ENCODE results near the gene APP. TPM values are rescaled to one million over a fixed set of nuclear protein-coding genes. Genes with fewer than 3 reads are reported as not detected.

APP gene
- total RNA-seq, 1 donor from 2014 or later: 141 TPM

DNA sequence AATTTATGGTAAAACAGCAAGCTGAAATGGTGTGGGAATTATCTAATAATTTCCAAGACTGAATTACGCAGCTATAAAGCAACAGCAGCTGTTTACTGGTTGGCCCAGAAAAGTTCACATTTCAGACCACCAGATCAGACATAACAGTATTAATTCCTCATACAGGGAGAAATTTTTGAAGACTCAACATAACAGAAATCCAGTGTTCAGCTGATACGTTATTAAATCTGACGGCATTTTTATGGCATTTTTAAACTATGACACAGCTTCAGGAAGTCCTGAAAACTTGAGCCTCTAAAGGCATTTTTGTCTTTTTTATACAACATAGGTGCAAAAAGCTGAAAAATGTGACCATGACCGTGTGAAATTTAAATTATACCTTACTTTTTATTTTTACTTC lies 91.2 kb downstream of the APP start:
- H3K36me3 ChIP-seq (ENCODE audit: control insufficient read depth in 3 of 3, insufficient read depth in 3 of 3, low read length in 3 of 3): no peaks in the 10 kb centered on the region
- no peaks in the 10 kb centered on the region for H3K4me1 ChIP-seq (ENCODE audit: control insufficient read depth in 3 of 3, insufficient read depth in 3 of 3, low read length in 3 of 3)
- no peak overlapping the region for H3K27ac ChIP-seq (ENCODE audit: low read depth, low read length)
- H3K9ac ChIP-seq (ENCODE audit: low read depth in 1 of 3, low read length in 3 of 3): no peak overlapping the region
- H3K4me3 ChIP-seq (ENCODE audit: low read length in 3 of 3): no peak overlapping the region
- no peaks in the 10 kb centered on the region for H3K27me3 ChIP-seq (ENCODE audit: control insufficient read depth in 3 of 3, insufficient read depth in 3 of 3, low read length in 3 of 3)
- H3K9me3 ChIP-seq (ENCODE audit: control insufficient read depth in 3 of 3, low read length in 3 of 3): no peaks in the 10 kb centered on the region

DNA sequence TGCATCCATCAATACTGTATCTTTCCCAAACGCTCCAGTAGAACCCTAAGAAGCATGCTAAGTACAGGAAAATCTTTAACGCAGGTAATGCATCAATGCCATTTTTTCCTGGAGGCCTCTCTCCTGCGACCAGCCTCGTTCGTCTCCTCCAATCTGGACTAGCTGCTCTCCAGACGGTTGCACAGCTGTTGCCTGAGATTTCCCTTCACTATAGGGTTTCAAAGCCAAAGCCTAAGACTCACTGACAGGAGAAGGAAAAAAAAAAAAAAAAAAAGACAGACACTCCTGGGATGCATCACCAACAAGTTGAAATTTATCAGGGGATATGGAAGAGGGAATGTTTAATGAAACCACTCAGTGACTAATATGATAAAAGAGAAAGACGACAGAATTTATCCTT lies 93.0 kb downstream of the APP start:
- H3K4me1 ChIP-seq (ENCODE audit: control insufficient read depth in 3 of 3, insufficient read depth in 3 of 3, low read length in 3 of 3): no peaks in the 10 kb centered on the region
- H3K9me3 ChIP-seq (ENCODE audit: control insufficient read depth in 3 of 3, low read length in 3 of 3): no peaks in the 10 kb centered on the region
- H3K27ac ChIP-seq (ENCODE audit: low read depth, low read length): no peak overlapping the region
- H3K4me3 ChIP-seq (ENCODE audit: low read length in 3 of 3): no peak overlapping the region
- no peak overlapping the region for H3K9ac ChIP-seq (ENCODE audit: low read depth in 1 of 3, low read length in 3 of 3)
- no peaks in the 10 kb centered on the region for H3K36me3 ChIP-seq (ENCODE audit: control insufficient read depth in 3 of 3, insufficient read depth in 3 of 3, low read length in 3 of 3)
- H3K27me3 ChIP-seq (ENCODE audit: control insufficient read depth in 3 of 3, insufficient read depth in 3 of 3, low read length in 3 of 3): no peaks in the 10 kb centered on the region

DNA sequence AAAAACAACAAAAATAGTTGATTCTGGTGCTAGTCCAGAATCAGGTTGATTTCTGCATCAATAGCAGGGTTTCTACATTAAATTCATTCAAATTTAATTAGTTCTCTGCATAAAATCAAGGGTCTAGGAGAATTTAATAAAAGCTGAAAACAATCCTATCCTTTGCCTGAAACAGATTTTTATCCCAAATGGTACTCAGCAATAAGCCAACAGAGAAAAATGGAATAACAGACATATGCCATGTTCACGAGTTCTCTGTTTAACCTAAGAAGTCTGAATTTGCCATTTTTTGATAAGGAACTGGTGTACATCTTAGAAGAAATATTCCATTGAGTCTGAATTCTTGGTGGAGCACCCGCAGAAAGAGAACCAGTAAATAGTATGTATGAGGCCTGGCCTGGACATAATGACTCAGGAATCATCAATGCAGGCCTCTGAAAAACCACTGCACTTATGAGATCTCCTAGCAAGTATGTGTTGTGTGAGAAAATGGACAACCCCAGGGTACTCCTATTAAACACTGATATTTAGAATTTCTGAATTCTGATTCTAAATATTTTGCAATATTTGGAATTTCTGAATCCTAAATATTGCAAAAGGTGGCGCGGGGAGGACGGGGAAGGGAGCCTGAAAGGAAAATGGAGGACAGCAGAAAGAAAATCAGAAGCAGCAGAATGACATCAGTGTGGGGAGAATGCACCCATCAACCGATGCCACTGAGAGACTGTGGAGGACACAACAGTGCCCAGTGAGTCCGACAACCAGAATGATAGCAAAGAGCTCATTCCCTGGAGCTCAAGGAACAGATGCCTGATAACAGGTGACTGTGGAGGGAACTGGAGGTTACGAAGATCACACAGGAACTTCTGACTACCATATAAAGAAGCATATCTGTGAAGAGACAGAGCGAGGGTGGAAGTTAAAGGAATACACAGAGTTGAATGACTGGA lies 97.6 kb downstream of the APP start:
- Histone ChIP-seq H3K27ac (ENCODE audit: low read depth, low read length) (no peak overlapping the region), H3K9ac (ENCODE audit: low read depth in 1 of 3, low read length in 3 of 3) (no peak overlapping the region), H3K4me1 (ENCODE audit: control insufficient read depth in 3 of 3, insufficient read depth in 3 of 3, low read length in 3 of 3) (peaks cover 0 to 6% (median 0%) of the 10 kb centered on the region in 3 donors), H3K27me3 (ENCODE audit: control insufficient read depth in 3 of 3, insufficient read depth in 3 of 3, low read length in 3 of 3) (peaks cover 0 to 4% (median 0%) of the 10 kb centered on the region in 3 donors), H3K9me3 (ENCODE audit: control insufficient read depth in 3 of 3, low read length in 3 of 3) (no peaks in the 10 kb centered on the region), H3K36me3 (ENCODE audit: control insufficient read depth in 3 of 3, insufficient read depth in 3 of 3, low read length in 3 of 3) (no peaks in the 10 kb centered on the region), H3K4me3 (ENCODE audit: low read length in 3 of 3) (no peak overlapping the region)

DNA sequence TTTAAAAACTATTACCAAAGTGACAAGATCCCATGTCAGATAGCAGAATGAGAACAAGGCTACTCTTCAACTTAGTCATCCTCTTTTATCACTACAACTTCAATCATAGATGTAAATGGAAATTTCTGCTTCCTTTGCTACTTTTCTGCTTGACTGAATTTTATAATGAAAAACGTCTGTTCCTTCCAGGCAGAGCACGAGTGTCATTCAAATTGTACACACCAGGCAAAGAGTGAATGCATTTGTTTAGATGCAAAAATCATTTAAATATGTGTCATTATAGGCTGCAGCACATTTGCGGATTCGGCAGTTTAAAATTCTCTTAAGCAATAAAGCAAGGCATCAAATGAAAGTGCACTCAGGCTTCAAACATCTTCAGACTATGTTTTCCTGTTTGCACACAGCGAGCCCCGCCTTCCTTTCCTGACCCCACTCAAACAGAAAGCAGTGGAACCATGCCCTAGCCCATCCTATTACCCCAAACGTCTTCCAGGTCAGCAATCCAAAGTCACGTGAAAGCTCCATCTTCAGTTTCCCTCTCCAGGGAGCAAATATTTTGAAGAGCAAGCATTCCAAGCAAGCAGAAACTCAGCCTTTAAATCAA lies 99.6 kb downstream of the APP start:
- no peak overlapping the region for H3K9ac ChIP-seq (ENCODE audit: low read depth in 1 of 3, low read length in 3 of 3)
- no peaks in the 10 kb centered on the region for H3K36me3 ChIP-seq (ENCODE audit: control insufficient read depth in 3 of 3, insufficient read depth in 3 of 3, low read length in 3 of 3)
- peaks cover 0 to 6% (median 0%) of the 10 kb centered on the region in 3 donors for H3K4me1 ChIP-seq (ENCODE audit: control insufficient read depth in 3 of 3, insufficient read depth in 3 of 3, low read length in 3 of 3)
- no peak overlapping the region for H3K27ac ChIP-seq (ENCODE audit: low read depth, low read length)
- peak overlapping the region in 1 of 3 donors; percentile 38 for H3K4me3 ChIP-seq (ENCODE audit: low read length in 3 of 3)
- no peaks in the 10 kb centered on the region for H3K9me3 ChIP-seq (ENCODE audit: control insufficient read depth in 3 of 3, low read length in 3 of 3)
- H3K27me3 ChIP-seq (ENCODE audit: control insufficient read depth in 3 of 3, insufficient read depth in 3 of 3, low read length in 3 of 3): peaks cover 0 to 4% (median 0%) of the 10 kb centered on the region in 3 donors

DNA sequence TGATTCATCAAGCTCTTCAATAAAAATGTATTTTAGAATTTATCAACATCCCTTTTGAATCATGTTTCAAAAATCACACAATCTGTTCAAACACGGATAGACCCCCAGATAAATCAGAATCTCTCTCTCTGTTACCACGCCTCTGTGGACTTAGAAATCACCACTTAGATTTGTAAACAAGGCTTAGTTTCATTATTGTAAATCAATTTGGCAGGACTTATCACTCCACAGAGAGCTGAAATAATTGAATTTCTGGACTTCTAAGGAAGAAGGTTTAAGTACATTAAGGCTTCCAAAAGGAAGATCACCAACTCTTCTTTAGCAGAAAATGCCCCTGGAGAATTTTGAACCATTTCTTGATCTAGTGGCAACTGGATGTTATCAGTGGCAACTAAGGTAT lies 100.4 kb downstream of the APP start:
- Histone ChIP-seq H3K9ac (ENCODE audit: low read depth in 1 of 3, low read length in 3 of 3) (no peak overlapping the region), H3K27me3 (ENCODE audit: control insufficient read depth in 3 of 3, insufficient read depth in 3 of 3, low read length in 3 of 3) (peaks cover 0 to 4% (median 0%) of the 10 kb centered on the region in 3 donors)

DNA sequence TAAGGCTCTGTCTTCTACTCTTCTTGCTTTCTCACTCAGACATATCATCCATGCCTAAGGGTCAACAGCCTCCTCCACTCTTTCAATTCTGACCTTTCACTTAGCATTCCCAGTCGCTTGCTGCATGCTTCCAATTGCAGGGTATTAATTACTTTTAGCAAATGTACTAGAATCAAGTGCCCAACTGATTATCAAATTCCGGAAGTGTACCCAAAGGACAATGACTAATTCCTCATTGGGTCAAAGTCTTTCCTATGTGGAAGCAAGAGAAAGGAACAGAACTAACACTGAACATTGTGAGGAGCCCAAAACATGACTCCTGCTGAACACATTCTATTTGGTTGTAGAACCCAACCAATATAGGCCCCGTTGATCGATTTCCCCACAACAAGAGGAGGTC lies 101.8 kb downstream of the APP start:
- H3K27me3 ChIP-seq (ENCODE audit: control insufficient read depth in 3 of 3, insufficient read depth in 3 of 3, low read length in 3 of 3): peaks cover 0 to 4% (median 0%) of the 10 kb centered on the region in 3 donors
- no peak overlapping the region for H3K4me3 ChIP-seq (ENCODE audit: low read length in 3 of 3)
- no peaks in the 10 kb centered on the region for H3K36me3 ChIP-seq (ENCODE audit: control insufficient read depth in 3 of 3, insufficient read depth in 3 of 3, low read length in 3 of 3)
- H3K4me1 ChIP-seq (ENCODE audit: control insufficient read depth in 3 of 3, insufficient read depth in 3 of 3, low read length in 3 of 3): peaks cover 0 to 6% (median 0%) of the 10 kb centered on the region in 3 donors
- no peaks in the 10 kb centered on the region for H3K9me3 ChIP-seq (ENCODE audit: control insufficient read depth in 3 of 3, low read length in 3 of 3)
- H3K9ac ChIP-seq (ENCODE audit: low read depth in 1 of 3, low read length in 3 of 3): no peak overlapping the region
- H3K27ac ChIP-seq (ENCODE audit: low read depth, low read length): no peak overlapping the region

More for the DNA sequence above, 100.4 kb downstream of the APP start:
- Histone ChIP-seq H3K4me1 (ENCODE audit: control insufficient read depth in 3 of 3, insufficient read depth in 3 of 3, low read length in 3 of 3) (peaks cover 0 to 6% (median 0%) of the 10 kb centered on the region in 3 donors), H3K27ac (ENCODE audit: low read depth, low read length) (no peak overlapping the region), H3K36me3 (ENCODE audit: control insufficient read depth in 3 of 3, insufficient read depth in 3 of 3, low read length in 3 of 3) (no peaks in the 10 kb centered on the region), H3K4me3 (ENCODE audit: low read length in 3 of 3) (no peak overlapping the region), H3K9me3 (ENCODE audit: control insufficient read depth in 3 of 3, low read length in 3 of 3) (no peaks in the 10 kb centered on the region)

DNA sequence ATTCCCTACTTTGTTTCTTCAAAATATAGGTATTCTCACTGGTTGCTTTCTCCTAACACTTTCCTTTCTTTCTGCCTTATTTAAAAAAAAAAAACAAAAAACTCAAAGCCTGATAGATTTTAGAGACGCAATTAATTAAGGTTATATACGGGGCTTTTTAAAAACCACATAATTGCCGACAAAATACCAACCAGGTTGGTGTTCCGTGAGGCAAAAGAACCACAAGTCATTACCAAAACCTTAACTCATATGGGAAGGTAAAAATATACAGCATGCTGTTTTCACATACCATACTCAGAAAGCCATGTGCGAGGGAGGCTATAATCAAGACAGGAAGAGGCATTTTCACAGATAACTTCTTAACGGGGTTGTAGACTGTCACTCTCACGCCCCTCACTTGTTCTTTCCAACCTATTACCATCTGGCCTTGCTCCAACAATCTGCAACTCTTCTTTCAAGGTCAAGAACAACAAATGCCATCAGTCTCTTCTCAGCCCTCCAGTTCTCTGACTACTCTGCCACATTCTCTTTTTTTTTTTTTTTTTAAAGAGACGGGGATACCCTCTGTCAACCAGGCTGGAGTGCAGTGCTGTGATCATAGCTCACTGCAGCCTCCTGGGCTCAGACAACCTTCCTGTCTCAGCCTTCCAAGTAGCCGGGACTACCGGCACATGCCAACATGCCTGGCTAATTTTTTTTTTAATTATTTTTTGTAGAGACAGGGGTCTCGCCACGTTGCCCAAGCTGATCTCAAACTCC lies 102.6 kb downstream of the APP start:
- Histone ChIP-seq H3K36me3 (ENCODE audit: control insufficient read depth in 3 of 3, insufficient read depth in 3 of 3, low read length in 3 of 3) (no peaks in the 10 kb centered on the region), H3K4me1 (ENCODE audit: control insufficient read depth in 3 of 3, insufficient read depth in 3 of 3, low read length in 3 of 3) (peaks cover 0 to 6% (median 0%) of the 10 kb centered on the region in 3 donors), H3K27me3 (ENCODE audit: control insufficient read depth in 3 of 3, insufficient read depth in 3 of 3, low read length in 3 of 3) (peaks cover 0 to 4% (median 0%) of the 10 kb centered on the region in 3 donors), H3K9me3 (ENCODE audit: control insufficient read depth in 3 of 3, low read length in 3 of 3) (no peaks in the 10 kb centered on the region), H3K27ac (ENCODE audit: low read depth, low read length) (no peak overlapping the region), H3K4me3 (ENCODE audit: low read length in 3 of 3) (no peak overlapping the region), H3K9ac (ENCODE audit: low read depth in 1 of 3, low read length in 3 of 3) (no peak overlapping the region)

DNA sequence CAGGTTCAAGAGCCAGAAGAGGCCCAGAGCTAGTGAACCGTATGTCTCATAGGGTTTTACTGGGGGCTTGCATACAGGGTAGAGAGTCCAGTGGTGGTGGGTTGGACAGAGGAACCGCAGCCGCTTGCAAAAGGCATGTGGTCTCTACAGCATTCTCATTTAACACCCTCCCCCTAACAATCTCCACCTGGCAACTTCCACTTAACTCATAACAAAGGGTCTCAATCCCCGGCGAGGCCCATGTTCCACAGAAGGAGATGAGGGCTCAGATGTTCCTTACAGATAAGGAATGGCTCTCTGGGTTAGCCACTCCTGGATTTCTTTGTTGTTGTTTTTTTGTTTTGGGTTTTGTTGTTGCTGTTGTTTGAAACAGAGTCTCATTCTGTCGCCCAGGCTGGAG lies 106.1 kb downstream of the APP start:
- no peaks in the 10 kb centered on the region for H3K4me1 ChIP-seq (ENCODE audit: control insufficient read depth in 3 of 3, insufficient read depth in 3 of 3, low read length in 3 of 3)
- H3K27me3 ChIP-seq (ENCODE audit: control insufficient read depth in 3 of 3, insufficient read depth in 3 of 3, low read length in 3 of 3): peaks cover 0 to 4% (median 0%) of the 10 kb centered on the region in 3 donors
- H3K4me3 ChIP-seq (ENCODE audit: low read length in 3 of 3): no peak overlapping the region
- H3K36me3 ChIP-seq (ENCODE audit: control insufficient read depth in 3 of 3, insufficient read depth in 3 of 3, low read length in 3 of 3): no peaks in the 10 kb centered on the region
- H3K9ac ChIP-seq (ENCODE audit: low read depth in 1 of 3, low read length in 3 of 3): no peak overlapping the region
- H3K9me3 ChIP-seq (ENCODE audit: control insufficient read depth in 3 of 3, low read length in 3 of 3): no peaks in the 10 kb centered on the region
- no peak overlapping the region for H3K27ac ChIP-seq (ENCODE audit: low read depth, low read length)

DNA sequence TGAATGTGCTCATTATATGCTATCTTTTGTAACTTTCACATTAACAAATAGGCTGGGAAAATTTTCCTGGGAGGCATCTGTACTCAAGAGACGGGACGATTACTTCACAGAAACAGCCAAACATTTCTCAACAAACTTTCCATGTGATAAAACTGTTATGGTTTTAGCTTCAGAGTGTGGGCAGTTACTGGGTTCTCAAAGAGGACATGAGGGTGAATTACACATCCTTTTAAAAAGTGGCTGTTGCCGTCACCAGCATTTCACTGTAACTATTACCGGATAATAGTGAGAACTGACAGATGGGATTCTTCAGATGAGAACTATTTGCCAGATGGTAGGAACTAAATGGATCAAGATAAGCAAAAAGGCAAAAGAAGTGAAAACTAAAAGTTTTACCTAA lies 109.1 kb downstream of the APP start:
- Histone ChIP-seq H3K4me1 (ENCODE audit: control insufficient read depth in 3 of 3, insufficient read depth in 3 of 3, low read length in 3 of 3) (peaks cover 0 to 4% (median 3%) of the 10 kb centered on the region in 3 donors), H3K9me3 (ENCODE audit: control insufficient read depth in 3 of 3, low read length in 3 of 3) (no peaks in the 10 kb centered on the region), H3K9ac (ENCODE audit: low read depth in 1 of 3, low read length in 3 of 3) (no peak overlapping the region), H3K27ac (ENCODE audit: low read depth, low read length) (no peak overlapping the region), H3K36me3 (ENCODE audit: control insufficient read depth in 3 of 3, insufficient read depth in 3 of 3, low read length in 3 of 3) (no peaks in the 10 kb centered on the region), H3K4me3 (ENCODE audit: low read length in 3 of 3) (no peak overlapping the region), H3K27me3 (ENCODE audit: control insufficient read depth in 3 of 3, insufficient read depth in 3 of 3, low read length in 3 of 3) (no peaks in the 10 kb centered on the region)

All from skeletal muscle tissue (tissue), 4 donors.